Measurements from ENCODE around the gene LHX4.

Gene LHX4

GRCh38 chr1:180275726-180276125 lies 45.7 kb downstream of the LHX4 start:
- no peak for DNase-seq

DNA sequence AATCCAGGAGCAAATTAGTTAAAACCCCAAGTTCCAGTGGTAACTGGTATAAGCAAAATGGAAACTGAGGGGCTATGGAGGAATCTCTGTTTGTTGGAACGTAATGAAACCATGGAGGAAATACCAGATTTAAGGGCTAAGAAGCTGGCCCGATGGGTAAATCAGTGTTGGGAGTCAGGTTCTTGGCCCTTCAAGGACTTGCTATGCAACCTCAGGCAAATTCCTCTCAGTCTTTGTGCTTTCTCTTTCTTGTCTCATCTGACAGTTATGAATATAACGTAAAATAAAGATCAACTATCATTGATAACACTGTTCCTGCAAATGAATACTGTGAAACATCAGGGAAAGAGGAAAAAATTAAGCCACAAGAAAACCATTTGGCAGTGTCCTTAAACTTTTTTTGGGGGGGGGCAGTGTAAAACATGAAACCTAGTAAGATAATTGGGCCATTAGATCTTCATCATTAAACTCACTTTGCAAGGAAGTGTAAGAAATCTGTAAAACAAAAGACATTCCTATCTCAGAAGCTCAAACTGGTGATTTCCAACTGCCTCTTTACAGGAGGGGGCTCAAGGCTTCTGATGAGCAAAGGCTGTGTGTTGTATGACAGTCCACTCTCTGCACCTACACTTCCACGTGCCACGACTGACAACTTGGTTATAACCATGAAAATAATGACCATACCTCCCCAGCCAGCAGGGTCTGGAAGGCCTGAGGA lies 47.6 kb downstream of the LHX4 start:
- DNase-seq: no peak

GRCh38 chr1:180278194-180278515 lies 48.1 kb downstream of the LHX4 start:
- DNase-seq: no peak

- DNase-seq: no peak
Measured at GRCh38 chr1:180278596-180279395, 48.7 kb downstream of the LHX4 start.

DNA sequence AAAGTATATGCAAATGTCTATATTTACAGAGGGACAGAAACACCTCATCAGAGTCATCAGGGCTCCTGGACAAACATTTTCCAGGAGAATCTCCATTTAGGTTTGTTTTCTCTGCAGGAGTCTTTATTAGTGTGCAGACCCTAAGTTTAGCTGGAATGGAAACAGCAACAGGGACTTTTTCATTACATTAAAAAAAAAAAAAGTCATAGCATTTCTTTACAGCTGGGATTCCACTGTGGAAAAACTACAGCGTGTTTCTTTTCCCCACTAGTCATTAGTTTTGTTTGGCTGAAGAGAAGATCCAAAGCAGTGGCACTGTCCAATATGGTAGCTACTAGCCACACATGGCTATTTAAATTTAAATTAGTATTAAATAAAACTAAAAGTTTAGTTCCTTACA lies 49.6 kb downstream of the LHX4 start:
- DNase-seq: no peak

DNA sequence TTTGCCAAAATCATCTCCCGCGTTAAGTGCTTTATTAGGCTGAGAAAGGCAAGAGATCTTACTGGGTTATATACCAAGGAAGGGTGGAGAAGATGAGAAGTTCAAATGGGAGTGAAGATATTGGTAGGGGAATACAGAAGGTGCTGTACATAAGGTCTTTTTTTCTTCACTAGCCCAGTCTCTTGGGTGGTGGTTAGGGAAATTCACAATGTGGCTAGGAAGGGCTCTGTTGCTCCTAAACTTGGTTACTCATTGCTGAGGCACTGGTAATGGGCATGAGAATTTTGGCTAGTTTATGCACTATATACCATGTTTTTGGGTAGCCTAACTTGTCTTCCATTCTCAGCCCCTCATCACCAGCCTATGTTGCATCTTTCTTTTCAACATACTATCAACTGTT lies 50.6 kb downstream of the LHX4 start:
- no peak for DNase-seq

GRCh38 chr1:180281490-180281889 lies 51.4 kb downstream of the LHX4 start:
- DNase-seq: no peak

DNA sequence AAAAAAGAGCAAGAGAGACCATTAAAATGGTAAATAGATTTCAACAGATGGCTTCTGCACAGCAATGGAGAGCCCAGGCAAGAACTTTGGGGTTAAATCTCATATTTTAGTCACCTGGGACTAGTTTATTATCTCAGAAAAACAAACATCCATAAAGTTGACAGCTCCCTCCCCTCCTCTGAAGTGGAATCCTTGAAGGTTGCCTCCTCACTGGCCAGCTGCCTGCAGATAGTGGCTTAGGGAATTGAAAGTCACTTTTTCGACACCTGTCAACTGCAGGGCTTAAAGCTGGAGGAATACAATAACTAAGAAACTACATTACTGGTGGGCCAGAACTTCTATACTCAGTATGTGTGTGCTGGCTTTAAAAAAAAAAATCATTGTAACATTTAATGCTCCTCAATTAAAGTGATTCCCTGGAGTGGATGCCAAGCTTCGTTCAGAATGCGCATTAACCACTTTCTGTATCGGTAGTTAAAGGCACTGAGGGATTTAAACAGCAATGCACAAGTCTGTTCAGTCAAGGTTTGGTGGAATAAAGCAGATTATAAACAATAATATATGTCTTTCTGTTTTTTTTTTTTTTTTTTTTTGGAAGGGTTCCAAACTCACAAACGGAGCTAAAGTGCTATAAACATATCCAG lies 52.5 kb downstream of the LHX4 start:
- no peak for DNase-seq

DNA sequence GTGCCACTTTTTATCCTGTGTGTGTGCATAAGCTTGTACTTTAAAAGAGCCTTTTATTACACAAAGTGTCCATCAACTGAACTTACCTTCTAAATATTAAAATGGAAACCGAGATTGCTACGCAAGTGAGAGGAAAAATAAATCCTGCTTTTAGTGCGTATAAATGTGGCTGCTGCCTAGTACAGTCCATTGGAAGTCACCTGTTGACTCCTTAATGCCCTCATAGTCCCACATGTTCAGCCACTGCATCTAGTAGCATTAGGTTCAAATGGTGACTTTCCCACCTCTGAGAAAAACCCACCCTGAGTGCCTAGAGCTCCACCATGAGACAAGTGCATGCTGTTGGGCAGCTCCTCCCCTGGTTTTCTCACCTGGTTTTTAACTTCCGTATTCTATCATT lies 53.0 kb downstream of the LHX4 start:
- no peak for DNase-seq

DNA sequence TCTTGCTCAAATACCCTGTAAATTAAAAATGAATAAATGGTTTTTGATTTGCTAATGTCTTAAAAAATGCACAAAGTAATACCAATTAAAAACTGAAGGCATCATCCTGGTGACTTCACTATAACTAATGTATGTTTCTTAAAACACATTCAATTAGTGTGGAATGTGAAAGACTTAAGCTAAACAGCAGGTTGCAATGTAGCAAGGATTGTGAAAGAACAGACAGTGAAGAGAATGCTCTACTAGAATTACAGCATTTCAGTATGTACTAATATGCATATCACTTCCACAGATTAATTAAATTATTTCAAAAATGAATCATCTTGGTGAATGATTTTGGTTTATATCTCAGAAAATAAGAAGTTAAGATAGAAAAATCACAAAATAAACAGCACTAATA lies 56.4 kb downstream of the LHX4 start:
- DNase-seq: no peak

GRCh38 chr1:180287988-180288705 lies 58.1 kb downstream of the LHX4 start:
- DNase-seq: no peak

- DNase-seq: no peak
Measured at GRCh38 chr1:180288940-180289339, 58.9 kb downstream of the LHX4 start.

DNA sequence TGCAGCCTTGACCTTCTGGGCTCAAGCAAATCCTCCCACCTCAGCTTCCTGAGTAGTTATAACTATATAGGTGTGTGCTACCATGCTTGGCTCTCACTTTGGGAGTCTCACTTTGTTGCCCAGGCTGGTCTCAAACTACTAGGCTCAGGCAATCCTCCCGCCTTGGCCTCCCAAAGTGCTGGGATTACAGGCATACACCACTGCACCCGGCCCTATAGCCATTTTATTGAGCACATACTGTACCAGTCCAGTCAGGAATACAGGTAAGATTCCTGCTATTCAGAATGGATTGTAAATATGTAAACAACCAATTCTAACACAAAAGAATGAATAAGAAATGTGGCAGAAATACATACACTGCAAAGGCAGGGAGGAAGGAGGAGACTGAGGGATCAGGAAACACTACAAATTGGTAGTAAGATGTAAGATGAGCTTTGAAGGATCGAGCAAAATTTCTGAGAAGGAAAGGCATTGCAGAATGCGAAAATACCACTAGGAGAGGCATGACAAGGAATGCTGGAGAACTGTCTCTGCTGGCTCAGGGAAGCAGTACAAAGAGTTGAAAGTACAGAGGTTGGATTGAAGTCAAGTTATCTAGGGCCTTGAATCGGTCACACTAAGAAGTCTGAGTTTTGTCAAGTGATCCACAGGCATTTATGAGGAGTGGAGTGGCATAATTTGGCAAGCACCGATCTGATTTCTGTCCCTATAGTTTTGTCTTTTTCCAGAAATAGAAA lies 60.4 kb downstream of the LHX4 start:
- no peak for DNase-seq

DNA sequence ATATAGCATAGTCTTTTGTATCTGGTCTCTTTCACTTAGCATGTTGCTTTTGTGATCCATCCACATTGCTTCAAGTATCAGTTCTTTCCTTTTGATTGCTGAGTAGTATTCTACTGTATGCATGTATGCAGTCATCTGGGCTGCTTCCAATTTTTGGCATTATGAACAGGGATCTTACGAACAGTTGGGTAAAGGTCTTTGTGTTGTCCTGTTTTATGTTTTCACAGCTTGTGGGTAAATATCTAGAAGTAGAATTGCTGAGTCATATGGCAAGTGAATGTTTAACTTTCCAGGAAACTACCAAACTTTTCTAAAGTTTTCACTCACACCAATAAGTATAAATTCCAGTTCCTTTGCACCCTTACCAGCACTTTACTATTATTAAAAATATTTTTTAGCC lies 60.9 kb downstream of the LHX4 start:
- peak in 1 of 5 experiments; percentile 32 for DNase-seq

DNA sequence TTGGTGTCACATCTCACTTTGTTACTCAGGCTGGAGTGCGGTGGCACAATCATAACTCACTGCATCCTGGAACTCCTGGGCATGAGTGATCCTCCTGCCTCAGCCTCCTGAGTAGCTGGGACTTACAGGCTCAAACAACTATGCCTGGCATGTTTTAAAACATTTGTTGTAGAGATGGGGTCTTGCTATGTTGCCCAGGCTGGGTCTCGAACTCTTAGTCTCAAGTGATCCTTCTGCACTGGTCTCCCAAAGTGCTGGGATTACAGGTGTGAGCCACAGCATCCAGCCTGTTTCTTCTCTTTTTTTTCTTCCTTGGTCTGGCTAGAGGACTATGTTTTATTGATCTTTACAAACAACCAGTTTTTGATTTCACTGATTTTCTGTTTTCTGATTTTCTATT lies 64.6 kb downstream of the LHX4 start:
- DNase-seq: no peak

- no peak for DNase-seq
Measured at GRCh38 chr1:180295999-180296398, 65.9 kb downstream of the LHX4 start.

- DNase-seq: no peak
Measured at GRCh38 chr1:180299479-180300221, 69.6 kb downstream of the LHX4 start.

GRCh38 chr1:180301135-180301742 lies 71.2 kb downstream of the LHX4 start:
- peak in 1 of 5 experiments; percentile 35 for DNase-seq

- DNase-seq: no peak
Measured at GRCh38 chr1:180309338-180309737, 79.3 kb downstream of the LHX4 start.

DNA sequence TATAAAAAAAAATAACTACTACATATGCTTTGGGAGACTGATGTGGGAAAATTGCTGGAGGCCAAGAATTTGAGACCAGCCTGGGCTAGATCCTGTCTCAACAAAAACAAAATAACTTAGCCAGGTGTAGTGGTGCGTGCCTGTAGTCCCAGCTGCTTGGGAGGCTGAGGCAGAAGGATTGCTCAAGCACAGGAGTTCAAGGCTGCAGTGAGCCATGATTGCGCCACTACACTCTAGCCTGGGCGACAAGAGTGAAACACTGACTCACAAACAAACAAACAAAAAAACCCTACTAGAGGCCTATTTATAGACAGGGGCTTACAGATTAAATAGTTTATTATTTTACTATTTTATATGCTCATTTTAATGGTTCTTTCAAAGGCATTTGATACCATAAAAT lies 80.0 kb downstream of the LHX4 start:
- no peak for DNase-seq

DNA sequence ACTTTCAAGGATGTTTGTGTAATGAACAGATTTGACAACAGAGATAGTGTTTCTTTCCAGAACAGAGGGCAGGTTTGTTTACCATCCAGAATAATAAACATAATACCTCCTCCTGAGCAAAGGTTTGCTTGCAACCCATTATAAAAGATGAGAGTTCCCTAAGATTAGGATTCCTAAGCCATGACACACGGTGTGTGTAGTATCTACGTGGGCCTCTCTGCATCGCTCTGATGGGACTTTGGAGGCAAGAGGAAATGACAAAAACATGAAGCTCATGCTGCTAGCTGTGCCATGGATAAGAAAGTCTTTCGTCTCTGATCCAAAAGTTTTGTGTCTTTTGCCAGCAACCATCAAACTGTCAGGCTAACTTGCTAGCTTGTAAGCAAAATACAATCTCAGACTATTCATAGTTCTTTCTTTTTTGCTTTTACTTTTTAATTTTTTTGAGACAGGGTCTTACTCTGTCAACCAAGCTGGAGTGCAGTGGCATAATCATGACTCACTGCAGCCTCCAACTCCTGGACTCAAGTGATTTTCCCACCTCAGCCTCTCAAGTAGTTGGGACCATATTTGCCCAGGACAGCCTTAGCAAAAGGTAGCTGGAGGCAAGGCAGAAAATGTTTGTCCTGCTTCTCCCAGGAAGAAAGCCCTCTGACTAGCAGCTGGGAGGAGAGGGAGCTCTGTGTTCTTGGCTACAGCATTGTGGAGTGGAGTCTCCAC lies 81.1 kb downstream of the LHX4 start:
- no peak for DNase-seq
